ENCODE data around the gene EMX1. TPM values are rescaled to one million over a fixed set of nuclear protein-coding genes. Genes with fewer than 3 reads are reported as not detected.
"Not testable (repeated sequence)": the region's sequence is repeated elsewhere in the genome, so short reads cannot be mapped to it uniquely, and the experiment has no call there.

Gene EMX1
- total RNA-seq, 2 experiments from 2014 or later = 0.25 TPM; not detected in 1

DNA sequence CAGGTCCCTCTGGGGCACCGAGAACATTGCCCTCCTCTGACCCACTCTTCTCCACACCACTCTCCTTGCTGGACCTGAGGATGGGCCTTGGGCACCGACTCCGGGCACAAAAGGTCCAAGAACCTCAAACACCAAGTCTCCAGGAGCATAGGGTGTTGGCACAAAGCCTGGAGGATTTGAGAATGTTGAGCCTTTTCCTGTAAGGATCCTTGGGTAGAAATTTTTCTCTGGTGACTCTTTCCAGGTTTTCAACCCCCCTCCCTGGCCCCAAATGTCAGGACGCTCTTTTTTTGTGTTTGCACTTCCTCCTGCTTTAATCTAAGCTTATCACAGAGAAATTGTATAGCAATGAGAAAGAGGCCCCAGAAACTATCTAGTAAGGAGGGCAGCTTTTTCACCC is 20.9 kb upstream of the EMX1 start:
- POLR2A ChIA-PET = no interaction called here

DNA sequence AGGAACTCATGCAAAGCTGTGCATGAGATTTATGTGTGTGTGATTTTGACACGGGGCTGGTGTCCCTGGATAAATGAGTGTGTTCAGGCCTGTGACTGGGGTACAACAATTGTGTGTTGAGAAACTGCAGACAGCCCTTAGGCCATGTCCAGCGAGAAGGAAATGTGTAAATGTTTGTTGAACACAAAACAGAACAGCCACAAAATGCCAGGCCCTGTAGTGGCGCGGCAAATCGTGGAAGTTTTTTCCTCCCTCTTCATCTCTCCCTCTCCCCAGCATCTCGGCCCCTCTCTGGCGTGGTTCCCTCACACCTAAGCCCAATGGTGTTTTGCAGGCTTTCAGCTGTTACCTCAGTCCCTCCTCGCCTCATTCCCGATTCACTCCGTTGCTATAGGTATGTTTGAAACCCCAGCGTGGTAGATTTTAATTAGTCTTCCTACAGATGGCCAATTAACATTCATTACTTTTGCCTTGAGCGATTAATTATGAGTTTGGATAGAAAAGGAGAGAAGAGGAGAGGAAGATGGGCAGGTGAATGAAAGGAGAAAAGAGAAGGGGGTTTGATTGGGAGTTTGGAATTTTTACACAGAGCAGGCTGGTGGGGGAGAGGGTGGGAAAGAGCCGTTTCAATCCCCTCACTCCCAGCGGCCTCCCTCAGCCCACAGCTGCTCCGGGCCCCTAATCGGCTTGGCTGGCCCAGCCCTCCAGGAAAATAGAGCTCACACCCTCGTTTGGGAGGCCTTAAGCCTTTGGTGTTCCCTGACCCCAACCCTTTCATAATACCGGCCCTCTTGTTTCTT is 19.3 kb upstream of the EMX1 start:
- CTCF ChIA-PET = no interaction called here
- POLR2A ChIA-PET = no interaction called here

More for the DNA sequence above, 20.9 kb upstream of the EMX1 start:
- CTCF ChIA-PET = interaction anchor here (1.0 to 1.4 kb wide), 3 partner anchors 20 to 253 kb away, joined by 3 read pairs; no protein-coding TSS in a partner anchor

DNA sequence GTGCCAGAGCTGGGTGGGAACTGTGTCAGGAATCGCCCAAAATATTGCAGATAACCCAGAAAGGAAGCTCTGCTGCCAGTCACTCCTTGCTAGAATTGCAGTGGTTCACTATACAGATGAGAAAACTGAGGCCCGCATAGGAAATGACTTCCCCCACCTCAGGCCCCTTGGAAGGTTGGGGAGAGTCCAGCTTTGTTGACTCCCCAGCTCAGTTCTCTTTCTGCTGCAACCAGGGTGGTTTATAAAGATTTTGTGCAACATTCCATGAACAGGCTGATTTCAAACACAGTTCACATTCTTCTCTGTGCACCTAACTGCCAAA is 18.8 kb upstream of the EMX1 start:
- POLR2A ChIA-PET = no interaction called here

DNA sequence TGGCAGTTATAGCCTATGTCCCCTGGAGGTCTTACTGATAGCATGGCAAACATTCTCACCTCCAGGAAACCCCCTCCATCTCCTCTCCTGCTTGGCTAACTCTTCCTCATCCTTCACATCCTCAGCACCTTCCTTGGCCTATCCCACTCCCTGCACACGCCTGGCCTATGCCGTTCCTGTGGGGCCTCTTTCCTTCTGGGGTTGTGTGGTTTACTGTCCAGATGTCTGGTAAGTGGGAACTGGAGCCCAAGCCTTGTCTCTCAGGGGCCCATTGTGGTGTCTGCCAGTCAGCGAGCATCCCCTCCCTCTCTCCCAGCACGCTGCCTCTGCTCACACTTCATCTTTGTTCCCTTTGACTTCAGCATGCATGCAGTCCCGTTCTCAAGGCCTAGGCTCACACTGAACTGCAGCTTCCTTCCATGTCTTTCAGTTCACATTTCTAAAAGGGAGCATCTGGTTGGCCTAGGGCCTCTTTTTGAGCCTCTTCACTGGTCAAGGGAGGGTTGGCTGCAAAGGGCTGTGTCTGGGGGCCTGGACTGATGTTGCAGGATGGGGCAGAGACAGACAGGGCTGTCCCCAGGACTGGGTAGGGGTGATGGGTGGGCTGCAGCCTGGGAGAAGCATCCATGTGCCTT is 17.0 kb upstream of the EMX1 start:
- ChIA-PET POLR2A (no interaction called here), CTCF (no interaction called here)

More for the DNA sequence above, 18.8 kb upstream of the EMX1 start:
- CTCF ChIA-PET = no interaction called here

DNA sequence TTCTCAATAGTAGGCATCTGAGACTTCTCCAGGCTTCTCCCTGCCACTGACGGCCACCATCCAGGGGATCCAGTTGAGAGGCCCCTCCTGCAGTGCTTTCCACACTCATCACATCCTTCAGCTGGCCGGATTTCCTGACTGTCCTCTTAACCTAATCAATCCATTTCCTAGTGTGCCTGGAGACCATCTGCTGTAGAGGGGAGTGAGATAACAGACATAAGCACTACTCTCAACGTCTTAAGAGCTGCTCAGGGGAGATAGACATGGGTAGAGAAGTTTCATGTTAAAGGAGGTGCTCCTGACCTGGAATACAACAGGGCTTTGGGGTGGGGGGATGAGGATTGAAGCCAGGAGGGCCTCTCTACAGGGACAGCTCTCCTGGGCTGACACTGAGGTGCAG is 15.9 kb upstream of the EMX1 start:
- ChIA-PET POLR2A (no interaction called here), CTCF (no interaction called here)

DNA sequence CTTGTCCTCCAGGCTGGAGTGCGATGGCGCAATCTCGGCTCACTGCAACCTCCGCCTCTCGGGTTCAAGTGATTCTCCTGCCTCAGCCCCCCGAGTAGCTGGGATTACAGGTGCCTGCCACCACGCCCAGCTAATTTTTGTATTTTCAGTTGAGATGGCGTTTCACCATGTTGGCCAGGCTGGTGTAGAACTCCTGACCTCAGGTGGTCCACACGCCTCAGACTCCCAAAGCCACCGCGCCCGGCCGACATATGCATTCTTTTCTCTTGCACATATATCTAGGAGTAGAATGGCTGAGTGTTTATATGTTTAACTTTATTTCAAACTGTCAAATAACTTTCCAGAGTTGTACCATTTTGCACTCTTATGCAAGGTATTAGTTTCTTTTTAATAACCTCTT is 9.9 kb upstream of the EMX1 start:
- CTCF ChIA-PET = interaction anchor here (0.7 kb wide), 1 partner anchor 32 kb away, joined by 3 read pairs; no protein-coding TSS in a partner anchor
- POLR2A ChIA-PET = not testable (repeated sequence)

DNA sequence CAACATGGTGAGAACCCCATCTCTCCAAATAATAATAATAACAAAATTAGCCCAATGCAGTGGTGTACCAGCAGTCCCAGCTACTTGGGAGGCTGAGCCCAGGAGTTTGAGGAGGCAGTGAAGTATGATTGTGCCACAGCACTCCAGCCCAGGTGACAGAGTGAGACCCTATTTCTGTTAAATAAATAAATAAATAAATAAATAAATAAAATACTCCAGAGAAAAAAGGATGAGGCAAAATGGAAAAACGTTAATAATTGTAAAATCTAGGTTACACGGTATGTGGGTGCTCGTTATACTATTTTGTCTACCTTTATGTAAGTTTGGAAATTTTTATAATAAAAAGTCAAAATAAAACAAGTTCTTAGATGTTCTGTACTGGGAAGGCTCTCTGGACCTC is 8.6 kb upstream of the EMX1 start:
- ChIA-PET POLR2A (no interaction called here), CTCF (no interaction called here)

DNA sequence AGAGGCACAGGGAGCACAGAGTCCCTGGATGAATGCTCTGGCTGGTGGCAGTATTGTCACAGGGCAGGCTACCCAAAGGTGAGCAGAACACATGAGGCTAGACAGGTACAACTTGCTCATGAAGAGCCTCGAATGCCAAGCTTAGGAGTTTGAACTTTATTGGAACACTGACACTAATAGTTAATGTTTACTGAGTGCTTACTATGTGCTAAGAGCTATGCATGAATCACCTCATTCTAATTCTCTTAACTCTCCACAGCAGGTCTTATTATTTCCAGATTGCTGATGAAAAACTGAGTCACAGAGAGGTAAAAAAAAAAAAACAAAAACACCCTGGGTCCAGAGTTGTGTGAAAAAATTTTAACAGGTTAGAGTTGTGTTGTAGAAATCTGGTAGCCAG is 6.1 kb upstream of the EMX1 start:
- CTCF ChIA-PET = no interaction called here
- POLR2A ChIA-PET = no interaction called here

DNA sequence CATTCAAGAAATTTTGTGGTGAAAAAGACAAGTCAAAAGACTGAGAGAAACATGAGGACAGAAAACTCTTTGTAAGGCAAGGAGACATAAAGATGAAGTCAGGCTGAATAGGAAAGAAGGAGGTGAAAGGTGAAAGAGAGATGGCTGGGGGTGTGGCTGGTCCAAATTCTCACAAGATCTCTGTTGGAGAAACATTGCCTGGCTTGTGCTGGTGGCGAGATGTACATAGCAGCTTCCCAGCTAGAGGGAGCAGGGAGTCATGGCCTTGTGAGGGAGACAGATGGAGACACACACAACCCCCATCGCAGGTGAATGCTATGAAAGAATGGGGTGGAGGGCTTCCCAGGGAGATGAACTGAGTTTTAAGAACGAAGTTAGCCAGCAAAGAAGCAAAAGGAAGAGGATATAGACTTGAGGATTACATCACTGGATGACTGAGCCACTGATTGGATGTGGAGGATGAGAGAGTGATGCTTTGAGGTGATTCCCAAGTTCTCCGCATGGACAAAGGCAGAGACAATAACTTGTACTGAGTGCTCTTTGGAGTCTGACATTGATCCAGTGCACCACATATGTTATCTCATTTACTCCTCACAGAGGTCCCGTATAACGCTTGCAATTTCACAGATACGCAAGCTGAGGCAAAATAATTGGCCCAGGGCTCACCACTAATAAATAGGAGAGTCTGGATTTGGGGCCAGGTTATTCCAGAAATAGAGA is 3.7 kb upstream of the EMX1 start:
- ChIA-PET CTCF (no interaction called here), POLR2A (no interaction called here)

DNA sequence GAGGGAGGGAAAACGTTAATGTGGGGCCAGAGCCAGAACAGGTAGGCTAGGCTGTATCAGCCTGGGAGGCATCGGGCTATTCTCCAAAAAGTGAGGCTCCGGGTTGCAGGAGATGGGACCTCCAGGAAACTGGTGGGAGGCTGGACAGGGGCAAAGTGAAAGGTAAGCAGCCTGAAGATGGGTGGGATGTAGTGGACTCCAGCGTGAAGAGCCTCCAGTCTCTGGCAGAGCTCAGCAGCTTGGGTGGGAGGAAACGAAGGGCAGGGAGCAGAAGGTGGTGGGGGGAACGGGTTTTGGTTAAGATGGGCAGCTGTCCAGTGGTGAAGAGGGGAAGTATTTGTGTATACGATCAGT is 3.1 kb upstream of the EMX1 start:
- CTCF ChIA-PET = interaction anchor here (0.6 kb wide), 1 partner anchor 281 kb away, joined by 3 read pairs; no protein-coding TSS in a partner anchor
- POLR2A ChIA-PET = no interaction called here

DNA sequence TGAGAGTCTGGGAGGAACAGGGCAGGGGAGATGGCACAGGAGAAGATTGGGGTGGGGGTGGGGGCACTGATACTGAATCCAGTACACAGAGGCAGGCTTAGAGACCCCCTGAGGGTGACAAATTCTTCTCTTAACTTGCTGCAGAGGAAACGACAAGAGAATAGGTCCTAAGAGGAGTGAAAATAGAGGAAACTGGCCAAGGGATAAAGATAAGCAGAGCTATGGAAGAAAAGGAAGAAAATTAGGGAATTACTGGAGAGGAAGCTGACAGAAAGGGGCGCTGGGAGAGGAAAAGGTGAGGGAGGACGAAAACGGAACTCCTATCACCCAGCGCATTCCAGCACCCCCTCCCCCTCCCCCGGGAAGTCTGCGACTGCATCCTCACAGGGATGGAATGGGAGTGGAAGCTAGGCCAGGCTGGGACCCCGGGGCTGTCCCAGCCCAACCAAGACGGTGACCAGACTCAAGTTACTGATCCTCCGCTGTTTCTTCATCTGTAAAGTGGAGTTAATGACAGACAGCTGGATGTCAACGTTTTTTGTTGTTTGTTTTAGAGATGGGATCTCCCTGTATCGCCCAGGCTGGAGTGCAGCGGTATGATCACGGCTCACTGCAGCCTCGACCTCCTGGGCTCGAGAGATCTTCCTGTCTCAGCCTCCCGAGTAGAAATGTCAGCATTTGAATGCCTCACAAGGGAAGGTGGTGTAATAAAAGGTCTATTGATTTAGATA is 2.6 kb upstream of the EMX1 start:
- POLR2A ChIA-PET = no interaction called here

DNA sequence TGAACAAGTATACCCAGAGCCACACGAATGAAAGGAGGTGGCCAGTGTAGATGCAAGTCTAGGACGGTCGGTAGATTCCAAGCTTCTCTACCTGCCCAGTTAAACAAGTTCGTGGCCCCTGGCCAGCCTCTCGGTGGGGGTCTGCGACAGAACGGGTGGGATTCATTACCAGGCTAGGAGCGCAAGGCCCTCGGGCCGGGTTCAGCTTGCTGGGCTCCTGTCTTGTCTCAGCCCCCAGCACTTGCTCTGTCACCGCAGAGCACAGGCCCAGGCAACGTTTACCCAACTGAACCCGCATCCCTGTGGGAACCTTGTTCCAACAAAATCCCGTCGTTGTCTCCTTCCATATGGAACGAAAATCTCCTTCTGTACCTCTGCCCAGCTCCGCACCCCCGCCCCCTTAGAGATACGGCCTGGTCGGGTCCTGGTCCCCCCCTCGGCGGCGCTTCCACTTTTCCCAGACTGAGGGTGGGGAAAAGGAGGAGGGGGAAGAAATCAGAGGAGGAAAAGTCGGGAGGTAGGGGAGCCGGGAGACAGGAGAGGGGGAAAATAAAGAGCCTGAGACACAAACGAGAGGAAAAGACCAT is 1.9 kb upstream of the EMX1 start:
- POLR2A ChIA-PET = no interaction called here
- CTCF ChIA-PET = interaction anchor here (1.1 to 1.2 kb wide), 2 partner anchors 23 to 56 kb away, joined by 3 to 4 read pairs; no protein-coding TSS in a partner anchor

More for the DNA sequence above, 2.6 kb upstream of the EMX1 start:
- CTCF ChIA-PET = interaction anchor here (0.6 to 1.2 kb wide), 3 partner anchors 22 to 280 kb away, joined by 3 to 4 read pairs (median 3); no protein-coding TSS in a partner anchor

DNA sequence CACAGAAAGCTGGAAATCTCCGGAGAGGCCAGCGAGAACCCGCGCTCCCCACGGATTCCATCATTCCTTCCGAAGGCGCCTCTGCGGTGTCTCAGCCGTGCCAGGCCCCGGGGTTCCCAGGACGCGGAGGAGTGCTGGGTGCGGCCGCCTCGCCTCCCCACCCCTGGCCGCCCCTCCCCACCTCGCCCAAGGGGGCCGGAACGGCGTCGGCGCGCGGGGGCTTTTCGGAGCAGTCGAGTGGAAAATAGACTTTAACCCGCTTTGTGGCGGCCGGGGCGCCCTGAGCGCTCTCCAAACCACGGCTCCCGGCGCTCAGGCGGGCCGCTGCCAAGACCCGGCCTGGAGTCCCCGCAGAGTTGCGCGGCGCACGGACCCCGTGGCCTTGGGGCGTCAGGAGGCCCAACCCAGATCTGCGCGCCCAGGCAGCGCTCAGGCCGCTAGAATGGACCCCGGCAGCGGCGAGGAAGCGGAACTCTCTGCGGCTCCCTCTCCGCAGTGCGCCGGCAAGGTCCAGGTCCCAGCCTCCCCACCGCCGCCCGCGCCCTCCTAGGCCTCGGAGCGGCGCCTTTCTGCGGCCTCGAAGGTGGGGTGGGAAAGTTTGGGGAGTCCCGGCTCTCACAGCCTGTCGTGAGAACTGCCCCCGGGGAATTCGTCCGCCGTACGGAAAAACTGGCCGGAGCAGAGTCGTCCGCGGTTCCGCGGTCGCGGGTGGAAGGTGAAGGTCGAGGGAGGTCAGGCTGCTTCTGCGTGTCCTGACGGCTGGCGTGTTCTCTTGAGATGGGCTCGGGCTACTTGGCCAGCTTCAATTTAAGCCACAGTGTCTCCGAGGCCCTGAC is 1.2 kb upstream of the EMX1 start:
- ChIA-PET CTCF (interaction anchor here (1.1 to 1.7 kb wide), 4 partner anchors 23 to 53 kb away, joined by 3 to 7 read pairs (median 4); partner anchors contain the start of gene SPR), POLR2A (no interaction called here)

DNA sequence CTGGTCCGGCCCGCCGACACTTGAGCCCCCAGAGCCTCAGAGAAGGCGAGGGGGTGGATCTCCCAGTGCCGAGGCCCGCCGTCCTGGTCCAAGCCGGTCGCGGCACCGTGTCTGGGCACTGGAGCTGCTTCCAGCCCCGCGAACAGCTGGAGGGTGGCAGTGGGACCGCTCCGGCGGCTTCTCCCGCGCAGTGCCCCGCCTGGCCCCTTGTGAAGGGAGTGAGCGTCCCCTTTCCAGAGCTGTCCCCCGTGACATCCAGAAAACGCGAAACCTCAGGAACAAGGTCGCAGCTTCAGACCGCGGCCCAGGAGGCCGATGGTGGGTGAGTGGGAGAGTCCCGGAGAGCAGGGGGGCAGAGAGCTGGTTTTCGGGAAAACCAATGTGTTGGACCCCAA is 579 bp upstream of the EMX1 start:
- ChIA-PET CTCF (interaction anchor here (1.1 to 1.7 kb wide), 4 partner anchors 24 to 261 kb away, joined by 3 to 7 read pairs (median 6); partner anchors contain the start of gene SPR), POLR2A (no interaction called here)

DNA sequence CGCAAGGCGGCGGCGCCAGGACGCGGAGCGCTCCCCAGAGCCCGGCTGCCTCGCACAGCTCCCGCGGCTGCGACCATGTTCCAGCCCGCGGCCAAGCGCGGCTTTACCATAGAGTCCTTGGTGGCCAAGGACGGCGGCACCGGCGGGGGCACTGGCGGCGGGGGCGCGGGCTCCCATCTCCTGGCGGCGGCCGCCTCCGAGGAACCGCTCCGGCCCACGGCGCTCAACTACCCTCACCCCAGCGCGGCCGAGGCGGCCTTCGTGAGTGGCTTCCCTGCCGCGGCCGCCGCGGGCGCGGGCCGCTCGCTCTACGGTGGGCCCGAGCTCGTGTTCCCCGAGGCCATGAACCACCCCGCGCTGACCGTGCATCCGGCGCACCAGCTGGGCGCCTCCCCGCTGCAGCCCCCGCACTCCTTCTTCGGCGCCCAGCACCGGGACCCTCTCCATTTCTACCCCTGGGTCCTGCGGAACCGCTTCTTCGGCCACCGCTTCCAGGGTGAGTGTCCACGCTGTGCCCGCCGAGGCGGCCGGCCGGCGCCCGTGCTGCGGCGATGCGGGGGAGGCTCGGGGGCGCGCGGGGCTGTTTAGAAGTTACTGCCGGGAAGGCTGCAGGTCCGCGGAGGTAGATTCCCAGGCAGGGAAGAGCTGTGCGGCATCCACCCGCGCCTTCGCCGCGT is 696 bp downstream of the EMX1 start:
- ChIA-PET POLR2A (interaction anchor here (0.7 kb wide), 1 partner anchor 94 kb away, joined by 3 read pairs; no protein-coding TSS in a partner anchor), CTCF (interaction anchor here (0.9 to 1.7 kb wide), 6 partner anchors 8 to 295 kb away, joined by 3 to 7 read pairs (median 4); partner anchors contain the start of gene SPR)

DNA sequence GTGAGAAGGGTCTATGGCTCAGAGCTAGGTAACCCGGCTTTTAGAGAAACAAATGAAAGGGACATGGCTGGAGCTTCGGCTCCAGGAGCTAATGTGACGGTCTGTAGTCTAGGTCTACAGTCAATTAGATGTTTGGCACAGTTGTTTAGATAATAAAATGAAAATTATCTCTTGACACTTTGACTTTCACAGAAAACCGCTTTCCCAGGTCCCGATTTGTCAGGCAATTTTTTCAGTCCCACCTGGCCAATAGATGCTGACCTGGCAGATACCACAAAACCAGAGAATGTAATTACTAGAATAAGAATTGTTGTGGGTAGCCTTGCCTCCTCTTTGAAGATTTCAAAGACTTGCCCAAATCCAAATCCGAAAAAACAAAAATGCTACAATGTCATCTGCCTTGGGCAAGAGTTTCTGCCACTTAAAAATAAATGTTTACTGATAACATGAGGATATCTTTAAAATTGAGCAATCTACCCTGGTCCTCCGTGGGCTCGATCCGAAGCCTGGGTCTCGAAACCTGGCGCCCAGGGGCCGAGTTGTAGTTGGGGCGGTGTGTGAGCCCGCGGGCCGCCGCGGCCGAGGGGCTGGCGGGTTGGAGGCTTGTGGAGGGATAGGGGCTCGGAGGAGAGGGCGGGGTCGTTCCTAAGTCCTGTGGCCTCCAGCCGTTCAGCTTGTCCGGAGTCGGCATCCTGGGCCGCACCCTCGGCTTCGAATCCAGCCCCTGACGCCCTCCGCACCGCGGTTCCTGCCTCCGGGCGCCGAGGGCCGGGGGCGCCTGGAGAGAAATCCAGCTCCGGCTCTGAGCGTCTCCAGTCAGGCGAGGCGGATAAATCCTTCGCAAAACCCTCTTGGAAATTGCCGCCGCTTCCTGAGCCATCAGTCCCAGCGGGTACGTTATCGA is 2.3 kb downstream of the EMX1 start:
- ChIA-PET POLR2A (no interaction called here), CTCF (interaction anchor here (1.1 kb wide), 1 partner anchor 294 kb away, joined by 3 read pairs; no protein-coding TSS in a partner anchor)
